ENCODE measurements around the gene DEF6. TPM values are rescaled to one million over a fixed set of nuclear protein-coding genes. Genes with fewer than 3 reads are reported as not detected.

The DEF6 gene
- total and polyA plus RNA-seq, 2 experiments from 2014 or later = 5.1 to 7.2 TPM

- TF ChIP-seq REST (IDR thresholded peaks at IDR 0.05; ENCODE audit: unreplicated experiment) = no peak
- TF ChIP-seq CREB1 (CRISPR knock-in tag; IDR thresholded peaks at IDR 0.05; ENCODE audit: low read depth) = no peak
- no peak for TF ChIP-seq CTCF (conservative IDR thresholded peaks at IDR 0.05; ENCODE audit: low read depth in 2 of 2)
- no peak for TF ChIP-seq STAT1 (IDR thresholded peaks at IDR 0.05; ENCODE audit: unreplicated experiment)
Observed at GRCh38 chr6:35358086-35358485, 60.5 kb downstream of the DEF6 start (continued).

- H3K27ac Mint-ChIP-seq = peak overlapping the region; percentile 74; the same call in 1 of the 2 replicates
- TF ChIP-seq EZH2 (IDR thresholded peaks at IDR 0.05; ENCODE audit: low read depth, unreplicated experiment) (no peak), POLR2AphosphoS5 (IDR thresholded peaks at IDR 0.05; ENCODE audit: low read depth) (no peak), STAT1 (IDR thresholded peaks at IDR 0.05; ENCODE audit: unreplicated experiment) (no peak), ZNF114 (CRISPR knock-in tag; IDR thresholded peaks at IDR 0.05) (no peak), EZH2phosphoT487 (IDR thresholded peaks at IDR 0.05; ENCODE audit: unreplicated experiment) (no peak), ZNF462 (CRISPR knock-in tag; IDR thresholded peaks at IDR 0.05) (no peak), ETS1 (IDR thresholded peaks at IDR 0.05) (no peak), ZNF331 (CRISPR knock-in tag; IDR thresholded peaks at IDR 0.05; ENCODE audit: low read depth) (no peak)
Observed at GRCh38 chr6:35359346-35359743, 61.7 kb downstream of the DEF6 start.

More at GRCh38 chr6:35359346-35359743, 61.7 kb downstream of the DEF6 start:
- Histone ChIP-seq H3K4me1 (ENCODE audit: insufficient read depth) (peaks cover 26% of the 10 kb centered on the region), H3K36me3 (ENCODE audit: insufficient read depth) (no peaks in the 10 kb centered on the region), H2AFZ (no peak overlapping the region), H3K9me2 (ENCODE audit: insufficient read depth) (no peaks in the 10 kb centered on the region), H3K4me2 (no peak overlapping the region), H3K27ac (ENCODE audit: low read depth) (no peak overlapping the region), H3K79me2 (replicated peaks; ENCODE audit: insufficient read depth) (0 out of 2 replicates have a peak, but pooled peaks cover 3% of the 10 kb centered on the region), H4K20me1 (replicated peaks; ENCODE audit: insufficient read depth) (no peaks in the 10 kb centered on the region; the same call in 1 of the 2 replicates), H3F3A (replicated peaks; ENCODE audit: low read depth) (no peaks in the 10 kb centered on the region), H3K27me3 (ENCODE audit: insufficient read depth) (no peaks in the 10 kb centered on the region), H3K4me3 (no peak overlapping the region)
- DNase-seq (ENCODE audit: low spot score) = no peak
- Mint-ChIP-seq H3K4me1 (peaks cover 38% of the 10 kb centered on the region), H3K27me3 (ENCODE audit: insufficient read depth, low read depth, poor library complexity) (no peaks in the 10 kb centered on the region), H3K36me3 (ENCODE audit: low read depth) (peaks cover 18% of the 10 kb centered on the region), H3K4me3 (no peak overlapping the region; the same call in 2 of the 3 replicates), H3K9me3 (no peaks in the 10 kb centered on the region)
- no peak for ATAC-seq

Measured in GM23338 (cell line).